Fibroblast of pulmonary artery (primary cell): Measurements from ENCODE around the gene COX8C.

Source experiments
- DNase-seq: peaks from one replicate; pipeline ENCODE4 v3.0.0-alpha.2; 2010; ENCODE audit warnings: low read depth
- H3K4me3 ChIP-seq: replicated peaks from 2 replicates; pipeline ENCODE4 v1.5.1; 2011; ENCODE audit warnings: low read depth, mild to moderate bottlenecking, control low read depth, low read length, moderate library complexity
- TF ChIP-seq, protein P1 (sequence below): IDR thresholded peaks from 2 replicates; pipeline ENCODE4 v1.5.1; 2011; ENCODE audit warnings: mild to moderate bottlenecking, control low read depth, low read length, inconsistent platforms; ENCODE audit errors: missing control alignments

The COX8C gene

DNA sequence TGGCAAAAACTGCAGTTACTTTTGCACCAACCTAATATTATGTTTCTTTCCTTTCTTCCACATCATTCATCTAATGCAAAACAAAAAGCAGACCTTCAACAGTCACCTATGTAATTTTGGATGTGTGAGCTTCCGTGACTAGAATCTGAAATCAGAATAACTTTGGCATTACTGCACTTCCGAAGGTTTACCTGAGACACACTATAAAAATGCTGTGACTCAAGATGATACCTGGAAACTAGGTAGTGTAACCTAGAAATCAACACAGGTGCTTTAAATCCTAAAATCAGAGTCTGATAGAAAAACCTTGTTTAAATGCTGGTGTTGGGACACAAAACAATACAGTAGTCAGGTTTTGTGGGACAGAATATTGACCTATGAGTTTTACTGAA lies 16.4 kb upstream of the COX8C start:
- DNase-seq: no peak
- TF ChIP-seq, protein P1, sequence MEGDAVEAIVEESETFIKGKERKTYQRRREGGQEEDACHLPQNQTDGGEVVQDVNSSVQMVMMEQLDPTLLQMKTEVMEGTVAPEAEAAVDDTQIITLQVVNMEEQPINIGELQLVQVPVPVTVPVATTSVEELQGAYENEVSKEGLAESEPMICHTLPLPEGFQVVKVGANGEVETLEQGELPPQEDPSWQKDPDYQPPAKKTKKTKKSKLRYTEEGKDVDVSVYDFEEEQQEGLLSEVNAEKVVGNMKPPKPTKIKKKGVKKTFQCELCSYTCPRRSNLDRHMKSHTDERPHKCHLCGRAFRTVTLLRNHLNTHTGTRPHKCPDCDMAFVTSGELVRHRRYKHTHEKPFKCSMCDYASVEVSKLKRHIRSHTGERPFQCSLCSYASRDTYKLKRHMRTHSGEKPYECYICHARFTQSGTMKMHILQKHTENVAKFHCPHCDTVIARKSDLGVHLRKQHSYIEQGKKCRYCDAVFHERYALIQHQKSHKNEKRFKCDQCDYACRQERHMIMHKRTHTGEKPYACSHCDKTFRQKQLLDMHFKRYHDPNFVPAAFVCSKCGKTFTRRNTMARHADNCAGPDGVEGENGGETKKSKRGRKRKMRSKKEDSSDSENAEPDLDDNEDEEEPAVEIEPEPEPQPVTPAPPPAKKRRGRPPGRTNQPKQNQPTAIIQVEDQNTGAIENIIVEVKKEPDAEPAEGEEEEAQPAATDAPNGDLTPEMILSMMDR: no peak
- H3K4me3 ChIP-seq: no peak overlapping the region

DNA sequence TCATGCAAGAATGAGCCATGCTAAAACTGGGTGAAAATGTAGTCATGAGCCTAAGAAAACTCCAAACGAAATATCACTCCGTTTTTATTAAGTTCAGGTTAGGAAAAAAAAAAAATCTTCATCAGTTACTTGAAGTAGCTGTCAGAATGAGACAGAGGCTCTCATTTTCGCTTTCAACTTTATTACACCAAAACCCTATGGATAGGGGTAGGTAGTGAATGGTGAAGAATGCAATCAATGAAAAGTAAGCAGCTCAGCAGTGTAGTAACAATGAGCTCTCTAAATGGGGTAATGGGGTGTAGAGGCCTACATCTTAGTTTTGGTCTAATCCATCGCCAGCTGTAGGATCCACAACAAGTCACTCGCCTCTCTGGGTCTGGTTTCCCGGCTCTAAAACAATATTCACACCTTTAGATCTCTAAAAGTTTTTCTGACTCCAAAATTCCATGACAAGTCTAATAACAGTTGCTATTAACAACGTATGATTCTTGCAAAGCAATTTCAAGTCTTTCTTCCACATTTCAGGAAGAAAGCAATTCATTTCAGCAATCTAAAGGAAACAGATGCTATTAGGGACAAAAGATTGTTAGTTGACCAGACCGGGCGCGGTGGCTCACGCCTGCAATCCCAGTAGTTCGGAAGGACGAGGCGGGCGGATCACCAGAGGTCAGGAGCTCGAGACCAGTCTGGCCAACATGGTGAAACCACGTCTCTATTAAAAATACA lies 15.8 kb upstream of the COX8C start:
- no peak for DNase-seq
- H3K4me3 ChIP-seq: peak overlapping the region; percentile 72
- TF ChIP-seq, protein P1: no peak

DNA sequence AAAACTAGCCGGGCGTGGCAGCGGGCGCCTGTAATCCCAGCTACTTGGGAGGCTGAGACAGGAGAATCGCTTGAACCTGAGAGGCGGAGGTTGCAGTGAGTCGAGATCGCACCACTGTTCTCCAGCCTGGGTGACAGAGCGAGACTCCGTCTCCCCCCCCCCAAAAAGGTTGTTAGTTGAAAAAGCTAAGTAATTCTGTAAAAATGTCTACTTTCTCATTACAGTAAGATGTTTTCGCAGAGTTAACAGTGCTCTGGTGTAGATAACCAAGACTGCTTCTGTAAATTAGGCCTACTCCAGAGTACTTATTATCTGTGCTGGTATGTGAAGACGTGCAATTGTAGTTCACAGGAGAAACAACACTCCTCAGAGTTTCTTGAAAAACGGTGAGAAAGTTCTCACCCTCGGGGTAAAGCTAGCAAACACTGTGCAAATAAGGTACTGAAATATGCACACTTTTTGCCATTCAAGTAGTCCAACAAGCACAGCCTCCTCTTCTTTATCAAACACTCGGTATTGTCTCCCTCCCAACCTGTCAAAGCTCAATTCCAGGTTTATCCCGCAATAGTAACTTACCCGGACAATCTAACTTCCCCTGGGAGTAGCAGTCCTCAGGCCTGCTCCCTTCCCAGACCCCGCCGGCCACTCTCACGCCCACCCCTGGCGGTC lies 15.1 kb upstream of the COX8C start:
- TF ChIP-seq, protein P1: no peak
- peak overlapping the region; percentile 72 for H3K4me3 ChIP-seq
- no peak for DNase-seq

DNA sequence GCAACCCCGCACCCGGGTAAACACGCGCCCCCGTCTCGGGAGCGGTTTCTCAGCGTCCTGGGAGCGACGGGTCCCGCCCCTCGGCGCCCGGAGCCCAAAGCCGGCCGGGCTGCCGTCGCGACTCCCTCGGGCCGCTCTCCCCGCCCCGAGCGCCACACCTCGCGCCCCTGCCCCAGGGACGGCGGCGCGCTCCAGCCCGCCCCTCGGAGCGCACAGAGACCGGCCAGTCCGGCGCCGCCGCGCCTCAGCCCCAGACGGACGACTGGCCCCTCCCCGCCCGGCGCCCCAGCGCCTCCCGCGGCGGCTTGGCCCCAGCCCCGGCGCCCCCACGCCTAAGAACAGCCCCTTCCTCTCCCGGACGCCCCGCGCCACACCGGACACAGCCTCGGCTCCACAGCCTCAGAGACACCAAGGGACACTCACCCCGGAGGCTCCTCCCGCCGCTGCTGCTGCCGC lies 14.6 kb upstream of the COX8C start:
- TF ChIP-seq, protein P1: no peak
- H3K4me3 ChIP-seq: peak overlapping the region; percentile 72
- peak; percentile 56 for DNase-seq

DNA sequence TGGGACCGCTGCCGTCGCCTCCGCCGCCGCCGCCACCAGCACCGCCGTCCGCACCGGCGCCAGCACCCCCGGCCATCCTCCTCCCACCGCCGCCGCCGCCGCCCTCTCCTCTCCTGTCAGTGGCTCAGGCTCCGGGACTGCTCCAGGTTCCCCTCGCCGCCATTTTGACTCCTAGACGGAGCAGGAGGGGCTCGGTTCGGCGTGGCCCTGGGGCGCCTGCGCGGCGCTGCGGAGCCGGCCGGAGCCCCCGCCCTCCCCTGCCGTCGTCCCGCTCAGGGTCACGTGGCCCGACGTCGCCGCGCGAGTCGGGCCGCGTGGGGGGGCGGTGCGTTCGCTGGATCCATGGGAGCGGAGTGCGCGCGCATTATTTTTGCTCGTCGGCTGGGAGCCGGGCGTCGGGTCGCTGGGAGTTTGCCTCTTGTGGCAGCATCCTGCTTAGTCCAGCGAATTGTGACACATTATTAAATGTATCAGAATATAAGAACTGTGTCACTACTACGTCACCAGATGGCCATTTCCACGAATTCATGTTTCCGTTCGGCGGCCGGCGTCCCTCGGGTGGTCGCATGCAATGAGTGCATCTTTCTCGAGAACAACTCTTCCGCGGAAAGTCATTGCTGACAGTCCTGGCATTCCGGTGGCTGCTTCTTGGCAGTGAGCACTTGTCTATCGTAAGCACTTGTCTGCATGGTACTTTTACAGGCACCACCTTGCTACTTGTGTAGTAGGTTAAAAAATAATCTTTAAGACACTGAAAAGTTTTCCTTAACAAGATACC lies 13.9 kb upstream of the COX8C start, which contains the start of gene BTBD7:
BTBD7 (minus strand) TSS at position 184 of the 778 bp plus-strand sequence. CDS start 36,985 bp downstream, outside the sequence.
- TF ChIP-seq, protein P1: no peak
- peak within 1 kb of the TSS; percentile 72 for H3K4me3 ChIP-seq
- peak; percentile 94 for DNase-seq

DNA sequence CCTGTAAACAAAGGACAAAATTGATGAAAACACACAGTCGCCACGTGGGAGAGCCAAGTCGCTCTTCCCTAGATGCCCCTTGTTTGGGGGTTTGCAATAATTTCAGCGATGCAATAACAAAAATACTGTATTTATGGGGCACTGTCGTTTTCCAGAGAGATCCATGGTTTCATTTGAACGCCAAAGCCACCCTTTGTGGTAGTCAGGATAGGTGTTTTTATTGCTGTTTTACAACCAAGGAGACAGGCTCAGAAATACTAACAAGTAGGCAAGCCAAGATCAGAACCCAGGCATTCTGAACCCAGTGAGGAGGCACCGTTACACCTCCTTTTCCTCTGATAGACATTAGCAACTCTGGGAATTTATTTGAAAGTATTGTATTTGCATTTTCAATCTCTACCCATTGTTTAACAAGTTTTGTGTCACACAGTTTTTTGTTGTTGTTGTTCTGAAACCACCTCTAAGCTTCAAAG lies 13.3 kb upstream of the COX8C start:
- TF ChIP-seq, protein P1: no peak
- H3K4me3 ChIP-seq: peak overlapping the region; percentile 72
- DNase-seq: no peak
